Memory B cell (primary cell): Measurements from ENCODE around the gene SGCA.

Experiments
- ATAC-seq: fragments of 150-1000 bp; cut with Tn5 transposase; 2 replicates; pipeline ENCODE4 v1.10.0; 2021; ENCODE audit warnings: low read depth, mild to moderate bottlenecking, moderate library complexity
- DNase-seq, 2 donors: peaks; one replicate each; pipeline ENCODE4 v3.0.0; 2022; ENCODE audit warnings: low spot score in 2 of 2
- H3K27ac Mint-ChIP-seq: one replicate; pipeline ENCODE4 v1.8.0; 2022; ENCODE audit warnings: mild to moderate bottlenecking, moderate library complexity, mixed read lengths
- H3K27me3 Mint-ChIP-seq: one replicate; pipeline ENCODE4 v1.8.0; 2022; ENCODE audit warnings: mixed read lengths
- H3K36me3 Mint-ChIP-seq: one replicate; pipeline ENCODE4 v1.8.0; 2022; ENCODE audit warnings: mild to moderate bottlenecking, mixed read lengths
- H3K4me1 Mint-ChIP-seq: one replicate; pipeline ENCODE4 v1.8.0; 2022; ENCODE audit warnings: mixed read lengths
- H3K4me3 Mint-ChIP-seq: one replicate; pipeline ENCODE4 v1.8.0; 2022; ENCODE audit warnings: mild to moderate bottlenecking, moderate library complexity, mixed read lengths
- H3K9me3 Mint-ChIP-seq: one replicate; pipeline ENCODE4 v1.8.0; 2022; ENCODE audit warnings: mixed read lengths

Gene SGCA

GRCh38 chr17:50201276-50201854, 35.6 kb downstream of the SGCA start, which contains the start of gene COL1A1:
Gene COL1A1, minus strand, starts transcription at chr17:50201631. Its CDS starts 118 bp downstream, at chr17:50201513.
- no peak for DNase-seq
- Mint-ChIP-seq H3K9me3 (no peaks in the 10 kb centered on the region), H3K4me3 (peak within 1 kb of the TSS; percentile 83), H3K27ac (peak within 1 kb of the TSS; percentile 86), H3K27me3 (peaks cover 35% of the 10 kb centered on the region), H3K4me1 (peaks cover 7% of the 10 kb centered on the region), H3K36me3 (no peaks in the 10 kb centered on the region)
- ATAC-seq = no peak

- peaks cover 45% of the 10 kb centered on the region for H3K27me3 Mint-ChIP-seq
- H3K36me3 Mint-ChIP-seq = no peaks in the 10 kb centered on the region
- no peak overlapping the region for H3K4me3 Mint-ChIP-seq
- no peaks in the 10 kb centered on the region for H3K9me3 Mint-ChIP-seq
- H3K27ac Mint-ChIP-seq = no peak overlapping the region
- no peak for DNase-seq
- no peak for ATAC-seq
- peaks cover 16% of the 10 kb centered on the region for H3K4me1 Mint-ChIP-seq
These were observed 37.3 kb downstream of the SGCA start for GRCh38 chr17:50203086-50203485.

GRCh38 chr17:50203604-50204345, 38.0 kb downstream of the SGCA start:
- H3K27ac Mint-ChIP-seq = no peak overlapping the region

GRCh38 chr17:50204431-50204830, 38.6 kb downstream of the SGCA start:
- ATAC-seq (no peak), DNase-seq (no peak)
- H3K36me3 Mint-ChIP-seq = no peaks in the 10 kb centered on the region
- H3K4me1 Mint-ChIP-seq = peaks cover 16% of the 10 kb centered on the region
- no peak overlapping the region for H3K4me3 Mint-ChIP-seq
- H3K27me3 Mint-ChIP-seq = peaks cover 50% of the 10 kb centered on the region
- no peaks in the 10 kb centered on the region for H3K9me3 Mint-ChIP-seq
- H3K27ac Mint-ChIP-seq = no peak overlapping the region

More at GRCh38 chr17:50203604-50204345, 38.0 kb downstream of the SGCA start:
- peaks cover 16% of the 10 kb centered on the region for H3K4me1 Mint-ChIP-seq
- ATAC-seq (no peak), DNase-seq (no peak)
- peaks cover 45% of the 10 kb centered on the region for H3K27me3 Mint-ChIP-seq
- no peak overlapping the region for H3K4me3 Mint-ChIP-seq
- no peaks in the 10 kb centered on the region for H3K9me3 Mint-ChIP-seq
- no peaks in the 10 kb centered on the region for H3K36me3 Mint-ChIP-seq

- Mint-ChIP-seq H3K36me3 (no peaks in the 10 kb centered on the region), H3K27ac (no peak overlapping the region), H3K27me3 (peaks cover 51% of the 10 kb centered on the region), H3K9me3 (no peaks in the 10 kb centered on the region), H3K4me3 (no peak overlapping the region), H3K4me1 (peaks cover 16% of the 10 kb centered on the region)
- DNase-seq (no peak), ATAC-seq (no peak)
These were observed 39.5 kb downstream of the SGCA start for GRCh38 chr17:50205111-50205962.

GRCh38 chr17:50205963-50206505, 40.2 kb downstream of the SGCA start:
- Mint-ChIP-seq H3K4me3 (no peak overlapping the region), H3K4me1 (peaks cover 11% of the 10 kb centered on the region), H3K36me3 (no peaks in the 10 kb centered on the region), H3K27ac (no peak overlapping the region), H3K9me3 (no peaks in the 10 kb centered on the region), H3K27me3 (peaks cover 47% of the 10 kb centered on the region)
- ATAC-seq (no peak), DNase-seq (no peak)

- H3K27me3 Mint-ChIP-seq = peaks cover 51% of the 10 kb centered on the region
These were observed 40.9 kb downstream of the SGCA start for GRCh38 chr17:50206604-50207293.

GRCh38 chr17:50207315-50207714, 41.5 kb downstream of the SGCA start:
- ATAC-seq = no peak
- Mint-ChIP-seq H3K36me3 (no peaks in the 10 kb centered on the region), H3K4me3 (no peak overlapping the region), H3K27ac (peak overlapping the region; percentile 15), H3K4me1 (peaks cover 12% of the 10 kb centered on the region), H3K9me3 (no peaks in the 10 kb centered on the region), H3K27me3 (peaks cover 47% of the 10 kb centered on the region)
- no peak for DNase-seq

More at GRCh38 chr17:50206604-50207293, 40.9 kb downstream of the SGCA start:
- DNase-seq = no peak
- no peaks in the 10 kb centered on the region for H3K36me3 Mint-ChIP-seq
- H3K4me1 Mint-ChIP-seq = peaks cover 12% of the 10 kb centered on the region
- H3K9me3 Mint-ChIP-seq = no peaks in the 10 kb centered on the region
- no peak for ATAC-seq
- no peak overlapping the region for H3K4me3 Mint-ChIP-seq
- no peak overlapping the region for H3K27ac Mint-ChIP-seq

- H3K36me3 Mint-ChIP-seq = no peaks in the 10 kb centered on the region
- peaks cover 44% of the 10 kb centered on the region for H3K27me3 Mint-ChIP-seq
- peaks cover 12% of the 10 kb centered on the region for H3K4me1 Mint-ChIP-seq
- H3K9me3 Mint-ChIP-seq = no peaks in the 10 kb centered on the region
- H3K4me3 Mint-ChIP-seq = no peak overlapping the region
- ATAC-seq (no peak), DNase-seq (no peak)
- H3K27ac Mint-ChIP-seq = peak overlapping the region; percentile 15
These were observed 42.2 kb downstream of the SGCA start for GRCh38 chr17:50207792-50208567.

- Mint-ChIP-seq H3K27ac (no peak overlapping the region), H3K4me3 (no peak overlapping the region), H3K4me1 (peaks cover 15% of the 10 kb centered on the region), H3K9me3 (no peaks in the 10 kb centered on the region), H3K27me3 (peaks cover 44% of the 10 kb centered on the region), H3K36me3 (no peaks in the 10 kb centered on the region)
- ATAC-seq = no peak
- DNase-seq = no peak
These were observed 42.8 kb downstream of the SGCA start for GRCh38 chr17:50208611-50209061.

- H3K4me3 Mint-ChIP-seq = no peak overlapping the region
- no peak for DNase-seq
- peaks cover 15% of the 10 kb centered on the region for H3K4me1 Mint-ChIP-seq
- no peaks in the 10 kb centered on the region for H3K36me3 Mint-ChIP-seq
- no peak for ATAC-seq
- H3K27ac Mint-ChIP-seq = no peak overlapping the region
- peaks cover 44% of the 10 kb centered on the region for H3K27me3 Mint-ChIP-seq
- H3K9me3 Mint-ChIP-seq = no peaks in the 10 kb centered on the region
These were observed 43.3 kb downstream of the SGCA start for GRCh38 chr17:50209133-50209471.

- H3K36me3 Mint-ChIP-seq = no peaks in the 10 kb centered on the region
- peaks cover 44% of the 10 kb centered on the region for H3K27me3 Mint-ChIP-seq
- no peak overlapping the region for H3K27ac Mint-ChIP-seq
- DNase-seq (no peak), ATAC-seq (no peak)
- H3K4me3 Mint-ChIP-seq = no peak overlapping the region
- H3K9me3 Mint-ChIP-seq = no peaks in the 10 kb centered on the region
- peaks cover 15% of the 10 kb centered on the region for H3K4me1 Mint-ChIP-seq
These were observed 43.9 kb downstream of the SGCA start for GRCh38 chr17:50209472-50210239.
